KMS-11 (cell line): ENCODE data around the gene ZDHHC11.

Source experiments
- H2AFZ ChIP-seq: fragments of 200-600 bp; sonication (generic); 2 replicates; pipeline ENCODE4 v1.6.1; 2016; ENCODE audit warnings: antibody characterized with exemption, mixed run types, low read depth
- H3K27ac ChIP-seq: fragments of 200-600 bp; sonication (generic); 2 replicates; pipeline ENCODE4 v1.6.1; 2016; ENCODE audit warnings: mild to moderate bottlenecking, mixed run types
- H3K27me3 ChIP-seq: fragments of 200-600 bp; sonication (generic); 2 replicates; pipeline ENCODE4 v1.6.1; 2017; ENCODE audit warnings: mild to moderate bottlenecking, low read depth, mixed run types, moderate library complexity; ENCODE audit not compliant: insufficient read depth
- H3K36me3 ChIP-seq: fragments of 200-600 bp; sonication (generic); 2 replicates; pipeline ENCODE4 v1.6.1; 2017; ENCODE audit warnings: mild to moderate bottlenecking, mixed run types; ENCODE audit not compliant: insufficient read depth
- H3K4me1 ChIP-seq: fragments of 200-600 bp; sonication (generic); 2 replicates; pipeline ENCODE4 v1.6.1; 2016; ENCODE audit warnings: mild to moderate bottlenecking, low read depth, mixed run types; ENCODE audit not compliant: poor library complexity, severe bottlenecking
- H3K4me2 ChIP-seq: fragments of 200-600 bp; sonication (generic); 2 replicates; pipeline ENCODE4 v1.7.0; 2016; ENCODE audit warnings: mild to moderate bottlenecking, mixed run types
- H3K4me3 ChIP-seq: fragments of 200-600 bp; sonication (generic); IDR thresholded peaks from 2 replicates; pipeline ENCODE4 v1.6.1; 2017; ENCODE audit warnings: low read depth, low read length, mixed read lengths; ENCODE audit not compliant: insufficient read depth
- H3K79me2 ChIP-seq: fragments of 200-600 bp; sonication (generic); 2 replicates; pipeline ENCODE4 v1.6.1; 2016; ENCODE audit warnings: low read depth, mixed run types; ENCODE audit not compliant: insufficient read depth
- H3K9ac ChIP-seq: fragments of 200-600 bp; sonication (generic); 2 replicates; pipeline ENCODE4 v1.6.1; 2016; ENCODE audit warnings: mild to moderate bottlenecking, mixed run types
- H4K20me1 ChIP-seq: fragments of 200-600 bp; sonication (generic); 2 replicates; pipeline ENCODE4 v1.6.1; 2016; ENCODE audit warnings: mild to moderate bottlenecking, mixed run types; ENCODE audit not compliant: insufficient read depth
- TF ChIP-seq, protein P1 (sequence below): fragments of 200-600 bp; sonication (generic); conservative IDR thresholded peaks from 2 replicates; pipeline ENCODE4 v1.6.1; 2017; ENCODE audit warnings: low read depth, mild to moderate bottlenecking, antibody characterized with exemption, low read length, moderate library complexity, mixed read lengths

ZDHHC11 gene

DNA sequence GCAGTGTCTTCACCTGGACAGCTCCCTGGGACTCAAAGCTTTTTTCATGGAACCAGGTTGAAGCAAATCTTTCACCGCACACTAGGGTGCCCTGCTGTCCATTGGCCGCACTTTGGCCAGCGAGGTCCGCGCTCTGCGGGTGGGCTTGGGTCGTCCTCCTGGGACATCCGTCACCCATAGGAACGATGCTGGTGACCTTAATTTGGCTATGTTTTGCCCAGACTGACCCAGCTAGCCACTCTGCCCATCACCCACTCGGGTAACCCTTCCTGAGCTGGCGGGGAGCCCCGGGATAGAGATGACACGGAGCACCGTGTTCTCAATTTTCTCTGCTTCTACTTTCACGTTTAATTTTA is 92.1 kb downstream of the ZDHHC11 start:
- Histone ChIP-seq H3K4me3 (no peak overlapping the region), H4K20me1 (no peaks in the 10 kb centered on the region), H3K4me2 (no peak overlapping the region), H3K4me1 (no peaks in the 10 kb centered on the region), H3K9ac (no peak overlapping the region), H3K27ac (no peak overlapping the region), H3K27me3 (no peaks in the 10 kb centered on the region), H3K36me3 (no peaks in the 10 kb centered on the region), H3K79me2 (no peaks in the 10 kb centered on the region), H2AFZ (no peak overlapping the region)
- TF ChIP-seq, protein P1, sequence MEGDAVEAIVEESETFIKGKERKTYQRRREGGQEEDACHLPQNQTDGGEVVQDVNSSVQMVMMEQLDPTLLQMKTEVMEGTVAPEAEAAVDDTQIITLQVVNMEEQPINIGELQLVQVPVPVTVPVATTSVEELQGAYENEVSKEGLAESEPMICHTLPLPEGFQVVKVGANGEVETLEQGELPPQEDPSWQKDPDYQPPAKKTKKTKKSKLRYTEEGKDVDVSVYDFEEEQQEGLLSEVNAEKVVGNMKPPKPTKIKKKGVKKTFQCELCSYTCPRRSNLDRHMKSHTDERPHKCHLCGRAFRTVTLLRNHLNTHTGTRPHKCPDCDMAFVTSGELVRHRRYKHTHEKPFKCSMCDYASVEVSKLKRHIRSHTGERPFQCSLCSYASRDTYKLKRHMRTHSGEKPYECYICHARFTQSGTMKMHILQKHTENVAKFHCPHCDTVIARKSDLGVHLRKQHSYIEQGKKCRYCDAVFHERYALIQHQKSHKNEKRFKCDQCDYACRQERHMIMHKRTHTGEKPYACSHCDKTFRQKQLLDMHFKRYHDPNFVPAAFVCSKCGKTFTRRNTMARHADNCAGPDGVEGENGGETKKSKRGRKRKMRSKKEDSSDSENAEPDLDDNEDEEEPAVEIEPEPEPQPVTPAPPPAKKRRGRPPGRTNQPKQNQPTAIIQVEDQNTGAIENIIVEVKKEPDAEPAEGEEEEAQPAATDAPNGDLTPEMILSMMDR = no peak

DNA sequence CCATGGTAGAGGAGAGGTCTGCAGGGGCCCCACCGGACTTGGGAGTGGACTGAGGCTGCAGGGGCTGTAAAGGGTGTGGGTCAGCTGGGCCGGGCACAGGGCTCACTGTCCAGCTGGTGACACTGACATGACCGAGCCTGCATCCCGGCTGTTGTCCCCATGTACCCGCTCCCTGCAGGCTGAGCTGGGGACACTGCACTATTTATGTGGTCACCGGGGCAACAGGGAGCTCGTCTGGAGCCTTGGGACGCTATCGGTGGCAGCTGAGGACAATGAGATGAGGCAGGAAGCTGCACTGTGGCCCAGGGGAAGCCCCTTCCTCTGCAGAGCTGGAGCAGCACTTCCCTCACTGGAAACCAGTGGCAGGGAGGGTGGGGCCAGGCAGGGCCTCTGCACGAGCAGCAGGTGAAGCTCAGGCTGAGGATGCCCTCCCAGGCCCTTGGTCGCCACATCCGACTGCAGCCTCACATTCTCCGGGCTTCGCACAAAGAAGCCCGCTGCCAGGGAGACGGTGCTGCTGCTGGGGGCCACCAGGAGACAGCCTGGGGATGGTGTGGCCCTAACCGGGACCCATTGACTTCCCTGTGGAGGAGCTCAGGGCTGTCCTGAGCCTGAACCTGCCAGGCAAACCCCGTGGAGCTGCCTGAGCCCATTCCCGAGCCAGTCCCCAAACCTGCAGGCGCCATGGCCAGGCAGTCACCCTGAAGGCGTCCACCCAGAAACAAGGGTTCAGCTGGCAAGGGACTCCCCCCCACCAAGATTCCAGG is 92.7 kb downstream of the ZDHHC11 start:
- Histone ChIP-seq H2AFZ (no peak overlapping the region), H3K36me3 (no peaks in the 10 kb centered on the region), H3K4me2 (no peak overlapping the region), H3K9ac (no peak overlapping the region), H3K4me3 (no peak overlapping the region), H4K20me1 (no peaks in the 10 kb centered on the region), H3K79me2 (no peaks in the 10 kb centered on the region), H3K27me3 (no peaks in the 10 kb centered on the region), H3K27ac (no peak overlapping the region), H3K4me1 (no peaks in the 10 kb centered on the region)
- TF ChIP-seq, protein P1 = no peak

DNA sequence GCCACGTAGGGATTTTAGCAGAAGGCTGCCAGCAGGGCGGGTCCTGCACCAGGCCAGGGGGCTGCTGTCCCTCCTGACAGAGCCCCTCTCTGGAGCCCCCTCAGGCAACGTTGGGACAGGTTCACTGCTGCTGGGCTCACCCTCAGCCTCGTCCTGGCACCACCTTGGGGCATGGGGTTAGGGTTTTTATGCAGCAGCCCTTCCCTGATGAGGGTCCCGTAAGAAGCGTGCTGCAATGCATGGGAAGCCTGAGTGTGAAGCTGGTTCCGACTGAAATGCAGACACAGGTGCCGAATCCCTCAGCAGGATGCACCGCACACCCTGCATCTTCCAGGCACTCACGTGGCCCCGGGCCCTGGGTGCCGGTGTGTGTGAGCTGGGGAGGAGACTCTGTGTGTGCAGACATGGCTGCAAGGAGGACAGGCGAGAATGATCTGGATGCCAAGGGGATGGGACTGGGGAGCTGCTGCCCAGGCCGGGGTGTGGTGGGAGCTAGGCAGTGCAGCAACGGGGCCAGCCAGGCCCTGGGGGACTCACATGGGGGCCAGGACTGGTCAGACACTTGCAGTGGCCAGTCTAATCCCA is 93.3 kb downstream of the ZDHHC11 start:
- H3K27me3 ChIP-seq = no peaks in the 10 kb centered on the region
- H3K4me2 ChIP-seq = no peak overlapping the region
- no peaks in the 10 kb centered on the region for H3K4me1 ChIP-seq
- H3K4me3 ChIP-seq = no peak overlapping the region
- H3K27ac ChIP-seq = no peak overlapping the region
- TF ChIP-seq, protein P1 = no peak
- H3K79me2 ChIP-seq = no peaks in the 10 kb centered on the region
- no peaks in the 10 kb centered on the region for H4K20me1 ChIP-seq
- no peak overlapping the region for H2AFZ ChIP-seq
- no peak overlapping the region for H3K9ac ChIP-seq
- H3K36me3 ChIP-seq = no peaks in the 10 kb centered on the region

DNA sequence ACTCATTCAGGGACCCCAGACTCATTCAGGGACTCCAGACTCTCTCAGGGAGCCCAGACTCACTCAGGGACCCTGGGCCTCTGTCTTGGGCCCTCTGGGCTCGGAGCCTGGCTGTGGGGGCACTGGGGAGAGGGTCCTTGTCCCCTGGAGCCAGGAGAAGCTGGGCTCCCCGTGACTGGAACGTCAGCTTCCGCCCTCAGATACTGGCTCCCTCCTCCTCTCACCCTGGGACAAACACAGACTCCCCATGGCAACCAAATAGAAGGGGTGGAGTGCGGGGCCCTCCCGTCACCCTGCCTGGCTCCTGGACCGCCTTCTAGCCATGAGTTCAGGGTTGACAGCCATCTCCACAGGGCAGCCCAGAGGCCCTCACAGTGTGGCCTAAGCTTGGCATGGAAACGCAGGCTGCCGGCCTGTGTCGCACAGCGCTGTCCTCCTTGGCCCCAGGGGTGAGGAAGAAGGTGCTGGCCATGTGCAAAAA is 93.9 kb downstream of the ZDHHC11 start:
- no peaks in the 10 kb centered on the region for H3K27me3 ChIP-seq
- no peak overlapping the region for H3K4me3 ChIP-seq
- no peaks in the 10 kb centered on the region for H3K79me2 ChIP-seq
- no peak overlapping the region for H3K9ac ChIP-seq
- H3K36me3 ChIP-seq = no peaks in the 10 kb centered on the region
- H3K4me1 ChIP-seq = no peaks in the 10 kb centered on the region
- H2AFZ ChIP-seq = no peak overlapping the region
- no peak overlapping the region for H3K27ac ChIP-seq
- TF ChIP-seq, protein P1 = no peak
- no peak overlapping the region for H3K4me2 ChIP-seq
- no peaks in the 10 kb centered on the region for H4K20me1 ChIP-seq
